ENCODE measurements around the gene C1orf56.
"Not testable (repeated sequence)": the region's sequence is repeated elsewhere in the genome, so short reads cannot be mapped to it uniquely, and the experiment has no call there.

Gene C1orf56

GRCh38 chr1:151062741-151063371 lies 15.3 kb downstream of the C1orf56 start:
- peak; percentile 82 for DNase-seq

GRCh38 chr1:151065089-151065645 lies 17.6 kb downstream of the C1orf56 start:
- no peak for DNase-seq

- DNase-seq, result no peak
These were observed 19.6 kb downstream of the C1orf56 start for GRCh38 chr1:151067185-151067584.

DNA sequence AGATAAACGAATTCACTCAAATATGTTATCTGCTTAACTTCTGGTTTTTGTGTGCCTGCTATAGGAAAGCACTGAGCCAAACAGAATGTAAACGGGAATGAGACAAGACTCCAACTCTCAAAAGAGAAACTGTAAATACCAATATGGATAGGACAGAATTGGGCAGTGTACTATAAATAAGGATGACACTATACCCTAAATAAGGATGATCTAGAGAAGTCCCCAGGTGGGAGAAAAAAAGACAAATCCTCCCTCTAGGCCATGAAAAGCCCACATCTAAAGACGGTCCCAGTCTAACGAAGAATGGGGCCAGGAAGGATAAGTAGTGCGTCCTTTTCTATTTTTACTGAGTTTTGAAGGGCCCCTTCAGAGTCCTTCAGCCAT lies 21.5 kb downstream of the C1orf56 start:
- DNase-seq, result no peak

- DNase-seq, result peak; percentile 97
These were observed 23.1 kb downstream of the C1orf56 start, which contains the start of gene GABPB2 for GRCh38 chr1:151070474-151071276. Gene GABPB2 (plus strand): TSS chr1:151070761. CDS start chr1:151088190, 17,429 bp downstream.

DNA sequence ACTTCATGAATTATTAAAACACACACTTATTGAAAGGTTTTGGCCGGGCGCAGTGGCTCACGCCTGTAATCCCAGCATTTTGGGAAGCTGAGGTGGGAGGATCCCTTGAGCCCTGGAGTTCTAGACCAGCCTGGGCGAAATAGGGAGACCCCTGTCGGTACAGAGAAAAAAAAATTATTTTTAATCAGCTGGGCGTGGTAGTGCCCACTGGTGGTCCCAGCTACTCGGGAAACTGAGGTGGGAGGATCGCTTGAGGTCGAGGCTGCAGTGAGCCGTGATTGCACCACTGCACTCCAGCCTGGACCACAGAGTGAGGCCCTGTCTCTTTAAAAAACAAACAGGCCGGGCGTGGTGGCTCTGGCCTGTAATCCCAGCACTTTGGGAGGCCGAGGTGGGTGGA lies 24.7 kb downstream of the C1orf56 start:
- DNase-seq, result no peak

- no peak for DNase-seq
These were observed 38.5 kb downstream of the C1orf56 start for GRCh38 chr1:151085953-151086559.

- not testable (repeated sequence) for DNase-seq
These were observed 49.9 kb downstream of the C1orf56 start for GRCh38 chr1:151097426-151097825.

DNA sequence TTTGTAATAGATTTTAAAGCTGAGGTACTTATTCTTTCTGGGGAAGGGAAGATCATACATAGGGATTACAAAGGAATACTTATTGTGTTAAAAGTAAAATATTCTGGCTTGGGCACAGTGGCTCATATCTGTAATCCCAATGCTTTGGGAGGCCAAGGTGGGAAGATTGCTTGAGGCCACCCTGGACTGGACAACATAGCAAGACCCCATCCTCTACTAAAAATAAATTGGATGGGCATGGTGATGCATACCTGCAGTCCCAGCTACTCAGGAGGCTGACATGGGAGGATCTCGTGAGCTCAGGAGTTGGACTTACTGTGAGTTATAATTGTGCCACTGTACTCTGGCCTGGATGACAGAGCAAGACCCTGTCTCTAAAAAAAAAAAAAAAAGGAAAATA lies 50.6 kb downstream of the C1orf56 start:
- no peak for DNase-seq

Data from fibroblast of skin of abdomen (primary cell).